ENCODE data around the gene GABRG3.

Gene GABRG3

GRCh38 chr15:26970712-26971210 lies at the start of gene GABRG3:
Gene GABRG3, plus strand, starts transcription at chr15:26971181.
- TF ChIP-seq EZH2phosphoT487 (conservative IDR thresholded peaks at IDR 0.05; ENCODE audit: low read length) (no peak), CTCF (IDR thresholded peaks at IDR 0.05; ENCODE audit: insufficient read depth, low read length, poor library complexity, severe bottlenecking) (no peak)
- Histone ChIP-seq H3K9ac (ENCODE audit: low read length) (no peak within 1 kb of the TSS), H3K9me3 (ENCODE audit: insufficient read depth, low read length) (no peaks in the 10 kb centered on the region), H3K4me3 (ENCODE audit: insufficient read depth, low read length, poor library complexity, severe bottlenecking) (no peak within 1 kb of the TSS), H2AFZ (ENCODE audit: low read depth, low read length, severe bottlenecking) (no peak within 1 kb of the TSS), H3F3A (ENCODE audit: insufficient read depth) (no peaks in the 10 kb centered on the region), H4K20me1 (ENCODE audit: low read depth, low read length) (no peaks in the 10 kb centered on the region), H3K36me3 (ENCODE audit: low read length) (no peaks in the 10 kb centered on the region), H3K9me2 (replicated peaks; ENCODE audit: insufficient read depth, low read length) (no peaks in the 10 kb centered on the region), H3K27ac (ENCODE audit: low read depth, low read length) (no peak within 1 kb of the TSS), H3K4me2 (ENCODE audit: low read depth, low read length, poor library complexity, severe bottlenecking) (no peak within 1 kb of the TSS), H3K27me3 (ENCODE audit: low read length) (no peaks in the 10 kb centered on the region), H3K79me2 (ENCODE audit: insufficient read depth, low read length) (no peaks in the 10 kb centered on the region)

GRCh38 chr15:26921433-26921832 lies 49.5 kb upstream of the GABRG3 start:
- Histone ChIP-seq H3K9me2 (replicated peaks; ENCODE audit: insufficient read depth, low read length) (no peaks in the 10 kb centered on the region), H3K79me2 (ENCODE audit: insufficient read depth, low read length) (no peaks in the 10 kb centered on the region), H3K4me3 (ENCODE audit: insufficient read depth, low read length, poor library complexity, severe bottlenecking) (no peak overlapping the region), H3F3A (ENCODE audit: insufficient read depth) (no peaks in the 10 kb centered on the region), H3K27ac (ENCODE audit: low read depth, low read length) (no peak overlapping the region), H3K36me3 (ENCODE audit: low read length) (no peaks in the 10 kb centered on the region), H2AFZ (ENCODE audit: low read depth, low read length, severe bottlenecking) (no peak overlapping the region), H3K27me3 (ENCODE audit: low read length) (no peaks in the 10 kb centered on the region), H4K20me1 (ENCODE audit: low read depth, low read length) (no peaks in the 10 kb centered on the region), H3K4me2 (ENCODE audit: low read depth, low read length, poor library complexity, severe bottlenecking) (no peak overlapping the region), H3K9ac (ENCODE audit: low read length) (no peak overlapping the region), H3K9me3 (ENCODE audit: insufficient read depth, low read length) (no peaks in the 10 kb centered on the region)
- no peak for TF ChIP-seq CTCF (IDR thresholded peaks at IDR 0.05; ENCODE audit: insufficient read depth, low read length, poor library complexity, severe bottlenecking)
- TF ChIP-seq EZH2phosphoT487 (conservative IDR thresholded peaks at IDR 0.05; ENCODE audit: low read length): no peak

GRCh38 chr15:26926081-26926480 lies 44.9 kb upstream of the GABRG3 start:
- Histone ChIP-seq H2AFZ (ENCODE audit: low read depth, low read length, severe bottlenecking) (no peak overlapping the region), H3K4me2 (ENCODE audit: low read depth, low read length, poor library complexity, severe bottlenecking) (no peak overlapping the region), H4K20me1 (ENCODE audit: low read depth, low read length) (no peaks in the 10 kb centered on the region)

More at GRCh38 chr15:26926081-26926480, 44.9 kb upstream of the GABRG3 start:
- no peaks in the 10 kb centered on the region for H3K9me3 ChIP-seq (ENCODE audit: insufficient read depth, low read length)
- no peaks in the 10 kb centered on the region for H3K36me3 ChIP-seq (ENCODE audit: low read length)
- H3K27me3 ChIP-seq (ENCODE audit: low read length): no peaks in the 10 kb centered on the region
- H3K27ac ChIP-seq (ENCODE audit: low read depth, low read length): no peak overlapping the region
- no peaks in the 10 kb centered on the region for H3F3A ChIP-seq (ENCODE audit: insufficient read depth)
- no peaks in the 10 kb centered on the region for H3K79me2 ChIP-seq (ENCODE audit: insufficient read depth, low read length)
- TF ChIP-seq EZH2phosphoT487 (conservative IDR thresholded peaks at IDR 0.05; ENCODE audit: low read length) (no peak), CTCF (IDR thresholded peaks at IDR 0.05; ENCODE audit: insufficient read depth, low read length, poor library complexity, severe bottlenecking) (no peak)
- H3K4me3 ChIP-seq (ENCODE audit: insufficient read depth, low read length, poor library complexity, severe bottlenecking): no peak overlapping the region
- H3K9me2 ChIP-seq (replicated peaks; ENCODE audit: insufficient read depth, low read length): no peaks in the 10 kb centered on the region
- no peak overlapping the region for H3K9ac ChIP-seq (ENCODE audit: low read length)
